NCI-H1930 (cell line): Measurements from ENCODE around the gene RASGEF1B.
A peak's percentile ranks its signal among the peaks of the same experiment; 100 is the strongest.

Experiments used
- DNase-seq, 2 experiments: peaks; one replicate each; lab custom pipeline; 2025; lab: John Stamatoyannopoulos, UW

Gene RASGEF1B

GRCh38 chr4:81395239-81395638 is 76.5 kb downstream of the RASGEF1B start:
- DNase-seq = no peak

GRCh38 chr4:81392164-81392563 is 79.5 kb downstream of the RASGEF1B start:
- no peak for DNase-seq

- DNase-seq = no peak
Observed at GRCh38 chr4:81389720-81390119, 82.0 kb downstream of the RASGEF1B start.

GRCh38 chr4:81380437-81380836 is 91.3 kb downstream of the RASGEF1B start:
- peak; percentile 16 to 18 for DNase-seq

GRCh38 chr4:81378386-81378785 is 93.3 kb downstream of the RASGEF1B start:
- DNase-seq = no peak

GRCh38 chr4:81377191-81377590 is 94.5 kb downstream of the RASGEF1B start:
- no peak for DNase-seq

- DNase-seq = no peak
Observed at GRCh38 chr4:81376720-81377119, 95.0 kb downstream of the RASGEF1B start.
